Progenitor cell of endocrine pancreas (in vitro differentiated cells): ENCODE measurements around the gene ZPBP2. TPM values are rescaled to one million over a fixed set of nuclear protein-coding genes. Genes with fewer than 3 reads are reported as not detected.

Experiments used
- DNase-seq: peaks from one replicate; pipeline ENCODE4 v3.0.0; 2021; ENCODE audit warnings: low spot score; ENCODE audit not compliant: unreplicated experiment
- H3K27ac Mint-ChIP-seq: 2 replicates; pipeline ENCODE4 v1.8.0; 2021; ENCODE audit warnings: mild to moderate bottlenecking, moderate library complexity, mixed read lengths
- H3K27me3 Mint-ChIP-seq: 2 replicates; pipeline ENCODE4 v1.8.0; 2021; ENCODE audit warnings: mixed read lengths
- H3K36me3 Mint-ChIP-seq: 2 replicates; pipeline ENCODE4 v1.8.0; 2022; ENCODE audit warnings: mixed read lengths; ENCODE audit not compliant: insufficient read depth
- H3K4me1 Mint-ChIP-seq: 2 replicates; pipeline ENCODE4 v1.8.0; 2021; ENCODE audit warnings: low read depth, mixed read lengths
- H3K4me3 Mint-ChIP-seq: 2 replicates; pipeline ENCODE4 v1.8.0; 2021; ENCODE audit warnings: low read depth, mild to moderate bottlenecking, moderate library complexity, mixed read lengths
- H3K9me3 Mint-ChIP-seq: 2 replicates; pipeline ENCODE4 v1.8.0; 2021; ENCODE audit warnings: low read depth, mixed read lengths
- CTCF ChIP-seq: fragments of 200-600 bp; sonication (generic); IDR thresholded peaks from one replicate; pipeline ENCODE4 v1.5.0; 2021; ENCODE audit warnings: antibody characterized with exemption, mild to moderate bottlenecking; ENCODE audit not compliant: unreplicated experiment
- total RNA-seq: library from RNA; stranded (reverse); gene quantifications from 2 replicates; pipeline ENCODE4 v1.2.1, GENCODE V29; 2021

The ZPBP2 gene
- total RNA-seq, 1 donor from 2014 or later = not detected

GRCh38 chr17:39823407-39824054, 44.5 kb upstream of the ZPBP2 start:
- peaks cover 22% of the 10 kb centered on the region for H3K9me3 Mint-ChIP-seq
- no peak overlapping the region for H3K27ac Mint-ChIP-seq
- peaks cover 5% of the 10 kb centered on the region for H3K36me3 Mint-ChIP-seq
- H3K27me3 Mint-ChIP-seq = peaks cover 4% of the 10 kb centered on the region
- no peak overlapping the region for H3K4me3 Mint-ChIP-seq
- no peak for TF ChIP-seq CTCF
- DNase-seq = no peak
- peaks cover 1% of the 10 kb centered on the region for H3K4me1 Mint-ChIP-seq

- Mint-ChIP-seq H3K4me1 (peaks cover 1% of the 10 kb centered on the region), H3K36me3 (peaks cover 5% of the 10 kb centered on the region), H3K27ac (no peak overlapping the region), H3K27me3 (peaks cover 4% of the 10 kb centered on the region), H3K9me3 (peaks cover 22% of the 10 kb centered on the region), H3K4me3 (no peak overlapping the region)
- no peak for TF ChIP-seq CTCF
- no peak for DNase-seq
Measured at GRCh38 chr17:39826334-39826733, 41.7 kb upstream of the ZPBP2 start.

GRCh38 chr17:39828443-39828842, 39.6 kb upstream of the ZPBP2 start:
- Mint-ChIP-seq H3K9me3 (peaks cover 15% of the 10 kb centered on the region), H3K36me3 (peaks cover 2% of the 10 kb centered on the region), H3K27me3 (peaks cover 4% of the 10 kb centered on the region), H3K4me3 (no peak overlapping the region), H3K4me1 (peaks cover 1% of the 10 kb centered on the region), H3K27ac (no peak overlapping the region)
- no peak for DNase-seq
- no peak for TF ChIP-seq CTCF

- H3K36me3 Mint-ChIP-seq = no peaks in the 10 kb centered on the region
- peaks cover 4% of the 10 kb centered on the region for H3K27me3 Mint-ChIP-seq
Measured at GRCh38 chr17:39831588-39831987, 36.4 kb upstream of the ZPBP2 start.

GRCh38 chr17:39834017-39834416, 34.0 kb upstream of the ZPBP2 start:
- Mint-ChIP-seq H3K27ac (no peak overlapping the region), H3K27me3 (no peaks in the 10 kb centered on the region), H3K9me3 (peaks cover 10% of the 10 kb centered on the region), H3K4me3 (no peak overlapping the region), H3K4me1 (no peaks in the 10 kb centered on the region), H3K36me3 (peaks cover 1% of the 10 kb centered on the region)
- DNase-seq = no peak
- TF ChIP-seq CTCF = no peak

More at GRCh38 chr17:39831588-39831987, 36.4 kb upstream of the ZPBP2 start:
- TF ChIP-seq CTCF = no peak
- DNase-seq = no peak
- Mint-ChIP-seq H3K27ac (no peak overlapping the region), H3K4me3 (no peak overlapping the region), H3K9me3 (peaks cover 3% of the 10 kb centered on the region), H3K4me1 (peaks cover 1% of the 10 kb centered on the region)
